Keratinocyte (primary cell): ENCODE results near the gene BICD2. TPM values are rescaled to one million over a fixed set of nuclear protein-coding genes. Genes with fewer than 3 reads are reported as not detected.

Source experiments
- DNase-seq: peaks from one replicate; pipeline ENCODE4 v3.0.0-alpha.2; 2011; ENCODE audit warnings: low read depth, missing footprints, low spot score
- FAIRE-seq: peaks from 2 replicates; lab custom pipeline; 2011; peaks lifted over from hg19 to GRCh38; lab: Jason Lieb, UNC
- H2AFZ ChIP-seq: 2 replicates; pipeline ENCODE4 v1.6.0; 2012; ENCODE audit warnings: low read length, control low read depth, inconsistent platforms; ENCODE audit not compliant: control insufficient read depth
- H3K27ac ChIP-seq: 2 replicates; pipeline ENCODE4 v1.5.1; 2011; ENCODE audit warnings: low read length; ENCODE audit not compliant: control insufficient read depth, insufficient read depth
- H3K27me3 ChIP-seq: 3 replicates; pipeline ENCODE4 v1.6.0; 2011; ENCODE audit warnings: low read length; ENCODE audit not compliant: control insufficient read depth, insufficient read depth; ENCODE audit errors: extremely low read depth
- H3K36me3 ChIP-seq, 2 experiments: 2 replicates in 1 of 2; 3 replicates in 1 of 2; pipeline ENCODE4 v1.5.1; 2011; ENCODE audit warnings: low read length in 2 of 2, mild to moderate bottlenecking in 1 of 2; ENCODE audit not compliant: control insufficient read depth in 2 of 2, insufficient read depth in 2 of 2; ENCODE audit errors: extremely low read depth in 1 of 2
- H3K4me1 ChIP-seq: 3 replicates; pipeline ENCODE4 v1.5.1; 2011; ENCODE audit warnings: low read length; ENCODE audit not compliant: control insufficient read depth, insufficient read depth; ENCODE audit errors: extremely low read depth
- H3K4me2 ChIP-seq: 3 replicates; pipeline ENCODE4 v1.6.0; 2011; ENCODE audit warnings: low read depth, low read length; ENCODE audit not compliant: control insufficient read depth, insufficient read depth; ENCODE audit errors: extremely low read depth
- H3K4me3 ChIP-seq, 3 experiments: fragments of 200-600 bp in 1 of 3; sonication (generic) in 1 of 3; 2 replicates in 2 of 3; 3 replicates in 1 of 3; pipeline ENCODE4 v1.5.1; 2011 to 2016; ENCODE audit warnings: low read length in 3 of 3, mild to moderate bottlenecking in 3 of 3, control low read depth in 2 of 3, inconsistent platforms in 1 of 3, low read depth in 1 of 3, mixed read lengths in 1 of 3, mixed run types in 1 of 3, moderate library complexity in 1 of 3; ENCODE audit not compliant: control insufficient read depth in 2 of 3, insufficient read depth in 2 of 3; ENCODE audit errors: extremely low read depth in 1 of 3
- H3K79me2 ChIP-seq: 2 replicates; pipeline ENCODE4 v1.6.0; 2012; ENCODE audit warnings: low read length; ENCODE audit not compliant: control insufficient read depth, insufficient read depth
- H3K9ac ChIP-seq: 3 replicates; pipeline ENCODE4 v1.6.0; 2011; ENCODE audit warnings: low read length; ENCODE audit not compliant: control insufficient read depth, insufficient read depth; ENCODE audit errors: extremely low read depth
- H3K9me1 ChIP-seq: 3 replicates; pipeline ENCODE4 v1.6.0; 2011; ENCODE audit warnings: low read length; ENCODE audit not compliant: control insufficient read depth, insufficient read depth; ENCODE audit errors: extremely low read depth
- H3K9me3 ChIP-seq: 2 replicates; pipeline ENCODE4 v1.5.1; 2012; ENCODE audit warnings: low read depth, low read length; ENCODE audit not compliant: control insufficient read depth
- H4K20me1 ChIP-seq: 3 replicates; pipeline ENCODE4 v1.6.0; 2011; ENCODE audit warnings: low read length; ENCODE audit not compliant: control insufficient read depth, insufficient read depth; ENCODE audit errors: extremely low read depth
- EZH2 ChIP-seq: IDR thresholded peaks from one replicate; pipeline ENCODE4 v1.6.1; 2012; ENCODE audit warnings: inconsistent platforms, mild to moderate bottlenecking, low read length, moderate library complexity
- dilution Hi-C: fragments of 300-500 bp; cut with MboI; formaldehyde crosslinking; loops from one replicate; pipeline ENCODE4 v1.7.0; 2020; ENCODE audit warnings: low sequenced_read_pairs; ENCODE audit not compliant: extremely low pct_ligation_motif_present
- polyA plus RNA-seq, 5 experiments: library from polyadenylated mRNA; depleted of rRNA in 3 of 5; stranded (reverse) in 3 of 5; stranded (forward) in 1 of 5; unstranded in 1 of 5; fragments of >200 nt; gene quantifications; 1 replicate in 1 of 5; 2 replicates in 3 of 5; 3 replicates in 1 of 5; pipeline versions ENCODE4 v1.2.1 to v1.2.3, GENCODE V29; 2011 to 2012; ENCODE audit warnings: missing spikeins in 2 of 5, low read depth in 1 of 5, low replicate concordance in 1 of 5
- TF ChIP-seq, protein P1 (sequence below), 3 experiments: IDR thresholded peaks in 1 of 3; conservative IDR thresholded peaks in 1 of 3; optimal IDR thresholded peaks in 1 of 3; 2 replicates in 2 of 3; 3 replicates in 1 of 3; pipeline versions ENCODE3 to v1.5.1; 2011; ENCODE audit warnings: low read length in 3 of 3, mild to moderate bottlenecking in 3 of 3, moderate library complexity in 2 of 3, control low read depth in 1 of 3, inconsistent platforms in 1 of 3; ENCODE audit not compliant: insufficient read depth in 2 of 3; ENCODE audit errors: extremely low read depth in 1 of 3

Gene BICD2
- polyA plus RNA-seq, 1 donor (not counting 4 experiments of a cell fraction or from before 2014, with no cell fraction given): 41.9 TPM

DNA sequence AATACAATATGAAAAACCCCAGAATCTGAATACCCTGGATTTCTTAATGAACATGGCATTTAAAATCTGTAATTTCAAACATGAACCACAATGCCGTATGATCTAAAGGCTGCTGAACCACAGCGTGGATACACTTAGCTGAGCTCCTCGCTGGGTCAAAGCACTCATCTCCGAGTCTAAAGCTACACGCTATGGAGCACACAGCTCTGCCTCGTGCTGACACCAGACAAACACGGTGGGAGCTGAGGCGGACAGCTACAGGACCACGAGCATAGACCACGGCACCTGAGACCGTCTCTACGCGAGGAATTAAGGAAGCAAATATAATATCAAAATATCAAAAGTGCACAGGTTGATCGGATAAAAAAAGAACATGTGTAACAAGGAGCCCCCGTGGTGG, 51.9 kb downstream of the BICD2 start:
- H3K27ac ChIP-seq: no peak overlapping the region
- H3K9me1 ChIP-seq: peaks cover 5% of the 10 kb centered on the region
- H3K36me3 ChIP-seq: peaks cover 40 to 59% of the 10 kb centered on the region in 2 experiments
- H3K4me2 ChIP-seq: no peak overlapping the region
- H3K27me3 ChIP-seq: no peaks in the 10 kb centered on the region
- no peaks in the 10 kb centered on the region for H3K9me3 ChIP-seq
- dilution Hi-C loops: no loop called here
- H3K4me1 ChIP-seq: peaks cover 61% of the 10 kb centered on the region
- no peak for FAIRE-seq
- H2AFZ ChIP-seq: no peak overlapping the region
- TF ChIP-seq EZH2: no peak
- TF ChIP-seq, protein P1, sequence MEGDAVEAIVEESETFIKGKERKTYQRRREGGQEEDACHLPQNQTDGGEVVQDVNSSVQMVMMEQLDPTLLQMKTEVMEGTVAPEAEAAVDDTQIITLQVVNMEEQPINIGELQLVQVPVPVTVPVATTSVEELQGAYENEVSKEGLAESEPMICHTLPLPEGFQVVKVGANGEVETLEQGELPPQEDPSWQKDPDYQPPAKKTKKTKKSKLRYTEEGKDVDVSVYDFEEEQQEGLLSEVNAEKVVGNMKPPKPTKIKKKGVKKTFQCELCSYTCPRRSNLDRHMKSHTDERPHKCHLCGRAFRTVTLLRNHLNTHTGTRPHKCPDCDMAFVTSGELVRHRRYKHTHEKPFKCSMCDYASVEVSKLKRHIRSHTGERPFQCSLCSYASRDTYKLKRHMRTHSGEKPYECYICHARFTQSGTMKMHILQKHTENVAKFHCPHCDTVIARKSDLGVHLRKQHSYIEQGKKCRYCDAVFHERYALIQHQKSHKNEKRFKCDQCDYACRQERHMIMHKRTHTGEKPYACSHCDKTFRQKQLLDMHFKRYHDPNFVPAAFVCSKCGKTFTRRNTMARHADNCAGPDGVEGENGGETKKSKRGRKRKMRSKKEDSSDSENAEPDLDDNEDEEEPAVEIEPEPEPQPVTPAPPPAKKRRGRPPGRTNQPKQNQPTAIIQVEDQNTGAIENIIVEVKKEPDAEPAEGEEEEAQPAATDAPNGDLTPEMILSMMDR (optimal IDR thresholded peaks at IDR 0.05 in 1 of 3, IDR thresholded peaks at IDR 0.05 in 1 of 3, conservative IDR thresholded peaks at IDR 0.05 in 1 of 3; ENCODE audit: extremely low read depth in 1 of 3, insufficient read depth in 2 of 3, low read length in 3 of 3): no peak
- H3K4me3 ChIP-seq: no peak overlapping the region
- peaks cover 2% of the 10 kb centered on the region for H4K20me1 ChIP-seq
- no peak overlapping the region for H3K9ac ChIP-seq
- DNase-seq: no peak
- peaks cover 21% of the 10 kb centered on the region for H3K79me2 ChIP-seq

DNA sequence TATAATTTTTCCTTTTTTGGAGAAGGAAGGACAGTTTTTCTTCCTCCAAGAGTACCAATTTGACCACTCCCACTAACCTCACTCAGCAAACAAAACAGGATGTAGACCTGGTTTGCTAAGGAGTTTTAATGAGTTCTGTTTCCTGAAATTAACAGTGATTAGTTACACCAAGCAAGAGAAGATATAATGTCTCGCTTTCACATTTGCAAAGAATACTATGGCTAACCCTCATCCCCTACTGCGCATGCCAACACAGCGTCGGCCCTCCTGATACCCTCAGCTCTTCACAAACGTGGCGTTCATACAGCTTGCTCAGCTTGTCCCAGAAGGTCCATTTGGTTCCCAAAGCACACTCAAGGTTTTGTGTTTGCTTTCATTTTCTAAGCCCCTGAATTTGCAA, 52.8 kb downstream of the BICD2 start:
- H3K27ac ChIP-seq: no peak overlapping the region
- H3K9me3 ChIP-seq: no peaks in the 10 kb centered on the region
- no peak for DNase-seq
- no peak for FAIRE-seq
- peaks cover 22% of the 10 kb centered on the region for H3K79me2 ChIP-seq
- H3K9me1 ChIP-seq: peaks cover 5% of the 10 kb centered on the region
- no peak overlapping the region for H3K9ac ChIP-seq
- H3K27me3 ChIP-seq: no peaks in the 10 kb centered on the region
- H2AFZ ChIP-seq: no peak overlapping the region
- peaks cover 61% of the 10 kb centered on the region for H3K4me1 ChIP-seq
- no peak overlapping the region for H3K4me2 ChIP-seq
- H4K20me1 ChIP-seq: peaks cover 2% of the 10 kb centered on the region
- no peak for TF ChIP-seq EZH2
- TF ChIP-seq, protein P1 (optimal IDR thresholded peaks at IDR 0.05 in 1 of 3, IDR thresholded peaks at IDR 0.05 in 1 of 3, conservative IDR thresholded peaks at IDR 0.05 in 1 of 3; ENCODE audit: extremely low read depth in 1 of 3, insufficient read depth in 2 of 3, low read length in 3 of 3): no peak
- dilution Hi-C loops: no loop called here
- peaks cover 31 to 59% of the 10 kb centered on the region in 2 experiments for H3K36me3 ChIP-seq
- H3K4me3 ChIP-seq: no peak overlapping the region
